DMS153 (cell line): ENCODE measurements around the gene ACAP3.

Source experiments
- DNase-seq: peaks from one replicate; lab custom pipeline; 2025; lab: John Stamatoyannopoulos, UW

Gene ACAP3

DNA sequence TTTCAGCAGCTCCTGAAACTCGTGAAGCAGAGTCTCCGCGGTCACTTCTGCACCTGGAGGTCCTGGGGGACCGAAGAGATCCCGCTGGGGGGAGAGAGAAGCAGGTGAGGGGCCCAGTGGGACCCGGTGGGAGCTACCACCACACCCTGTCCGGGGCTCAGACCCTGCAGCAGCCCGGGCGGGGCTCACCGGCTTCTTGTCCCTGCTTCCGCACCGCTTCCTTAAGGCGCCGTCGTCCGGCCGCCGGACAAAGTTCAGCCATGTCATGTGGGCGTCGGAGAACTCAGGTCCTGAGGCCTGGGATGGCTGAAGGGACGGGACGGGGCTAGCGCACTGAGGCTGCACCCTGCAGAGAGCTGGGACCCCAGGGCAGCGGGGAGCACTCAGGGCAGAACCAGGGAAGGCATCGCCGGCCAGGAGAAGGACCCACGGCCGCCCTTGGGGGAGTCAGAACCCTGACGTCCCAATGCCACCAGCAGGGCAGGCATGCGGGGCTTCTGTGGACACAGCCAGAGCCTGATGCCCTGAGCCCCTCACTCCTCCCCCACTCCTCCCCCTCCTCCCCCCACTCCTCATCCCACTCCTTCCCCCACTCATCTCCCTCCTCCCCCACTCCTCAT is 63.4 kb downstream of the ACAP3 start:
- DNase-seq: no peak

DNA sequence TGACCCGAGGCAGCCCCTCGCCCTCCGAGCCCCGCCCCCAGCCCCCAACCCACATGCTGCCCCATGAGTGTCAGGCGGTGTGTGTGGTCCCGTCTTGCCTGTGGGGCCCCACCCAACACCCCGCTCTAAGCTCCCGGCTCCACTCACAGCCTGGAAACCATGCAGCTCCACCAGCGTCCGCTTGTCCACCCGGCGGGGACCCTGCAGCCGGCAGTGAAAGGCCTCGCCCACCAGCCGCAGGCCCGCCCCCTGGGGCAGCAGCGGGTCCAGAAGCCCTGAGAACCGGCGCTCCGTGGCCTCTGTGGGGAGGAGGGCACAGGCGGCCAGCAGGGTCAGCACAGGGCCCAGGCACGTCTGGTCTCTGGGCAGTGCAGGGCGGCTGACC is 63.9 kb downstream of the ACAP3 start:
- no peak for DNase-seq

DNA sequence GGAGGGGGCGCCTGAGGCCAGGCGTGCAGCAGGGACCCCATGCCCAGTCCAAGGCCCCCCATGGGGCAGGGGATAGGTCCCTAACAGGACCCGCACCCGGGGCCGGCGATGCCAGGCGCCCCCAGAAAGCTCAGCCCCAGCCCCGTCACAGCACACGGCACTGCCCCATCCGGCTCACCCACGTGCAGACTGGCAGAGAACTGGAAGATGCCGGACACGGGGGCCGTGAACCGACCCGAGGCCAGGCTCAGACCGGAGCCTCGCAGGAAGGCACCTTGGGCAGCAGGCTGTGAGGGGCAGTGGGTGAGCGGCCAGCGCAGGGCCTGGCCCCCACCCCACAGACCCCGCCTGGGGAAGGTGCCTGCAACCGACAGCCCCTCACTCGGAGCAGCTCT is 64.5 kb downstream of the ACAP3 start:
- DNase-seq: no peak

DNA sequence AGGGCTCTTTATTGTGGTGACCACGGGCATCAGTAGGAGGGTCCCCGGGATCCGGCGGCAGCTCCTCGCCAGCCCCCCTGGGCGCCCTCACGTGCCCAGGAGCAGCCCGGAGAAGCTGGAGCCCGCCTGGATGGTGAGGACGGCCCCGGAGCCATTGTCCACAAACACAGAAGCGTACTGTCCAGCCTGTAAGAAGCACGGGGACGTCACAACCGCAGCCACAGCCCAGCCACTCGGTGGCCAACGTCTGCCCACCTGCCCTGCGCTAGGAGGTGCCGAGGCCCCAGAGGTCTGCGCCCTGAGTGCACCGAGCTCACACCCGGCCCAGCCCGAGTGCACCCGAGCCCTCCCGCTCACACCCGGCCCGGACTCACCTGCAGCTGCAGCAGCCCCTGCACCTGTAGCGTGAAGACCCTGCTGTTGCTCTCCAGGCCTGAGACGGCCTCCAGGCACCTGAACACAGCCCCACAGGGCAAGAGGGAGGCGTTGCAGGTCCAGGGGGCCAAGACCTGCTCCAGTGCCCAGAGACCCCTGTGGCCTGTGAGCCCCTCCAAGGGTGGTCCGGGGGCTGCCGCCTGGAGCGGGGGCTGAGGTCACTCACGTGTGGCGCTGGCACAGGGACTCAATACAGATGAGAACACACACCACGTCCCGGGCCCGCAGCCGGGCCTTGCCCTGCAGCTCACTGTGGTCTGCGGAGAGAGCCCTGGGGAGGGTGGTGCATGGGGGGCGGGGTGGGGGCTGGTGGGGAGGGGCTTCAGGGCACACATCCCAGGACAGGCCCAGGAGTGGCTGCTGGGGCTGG is 65.1 kb downstream of the ACAP3 start:
- DNase-seq: no peak
